Fibroblast of pulmonary artery (primary cell): ENCODE data around the gene EFCAB6.

ENCODE experiments used
- DNase-seq: peaks from one replicate; pipeline ENCODE4 v3.0.0-alpha.2; 2010; ENCODE audit warnings: low read depth
- H3K4me3 ChIP-seq: replicated peaks from 2 replicates; pipeline ENCODE4 v1.5.1; 2011; ENCODE audit warnings: low read depth, mild to moderate bottlenecking, control low read depth, low read length, moderate library complexity
- CTCF ChIP-seq: IDR thresholded peaks from 2 replicates; pipeline ENCODE4 v1.5.1; 2011; ENCODE audit warnings: mild to moderate bottlenecking, control low read depth, low read length, inconsistent platforms; ENCODE audit errors: missing control alignments

EFCAB6 gene

GRCh38 chr22:43747877-43748276, 64.2 kb downstream of the EFCAB6 start:
- DNase-seq = no peak
- no peak overlapping the region for H3K4me3 ChIP-seq
- no peak for TF ChIP-seq CTCF

GRCh38 chr22:43747058-43747457, 65.0 kb downstream of the EFCAB6 start:
- no peak for TF ChIP-seq CTCF
- H3K4me3 ChIP-seq = no peak overlapping the region

GRCh38 chr22:43745783-43746356, 66.2 kb downstream of the EFCAB6 start:
- DNase-seq = no peak
- no peak overlapping the region for H3K4me3 ChIP-seq
- TF ChIP-seq CTCF = no peak

More at GRCh38 chr22:43747058-43747457, 65.0 kb downstream of the EFCAB6 start:
- no peak for DNase-seq

- DNase-seq = no peak
- no peak for TF ChIP-seq CTCF
- H3K4me3 ChIP-seq = no peak overlapping the region
Observed at GRCh38 chr22:43745411-43745770, 66.7 kb downstream of the EFCAB6 start.

- TF ChIP-seq CTCF = no peak
- H3K4me3 ChIP-seq = no peak overlapping the region
Observed at GRCh38 chr22:43744700-43745410, 67.2 kb downstream of the EFCAB6 start.

GRCh38 chr22:43743929-43744643, 68.0 kb downstream of the EFCAB6 start:
- no peak for TF ChIP-seq CTCF
- DNase-seq = no peak
- H3K4me3 ChIP-seq = no peak overlapping the region

More at GRCh38 chr22:43744700-43745410, 67.2 kb downstream of the EFCAB6 start:
- no peak for DNase-seq
